ENCODE results near the gene RNF150. TPM values are rescaled to one million over a fixed set of nuclear protein-coding genes. Genes with fewer than 3 reads are reported as not detected.

Gene RNF150
- total and polyA plus RNA-seq, 7 donors, result 0.46 to 69.0 (median 53.2) TPM

GRCh38 chr4:141090473-141090872 lies 42.8 kb downstream of the RNF150 start:
- H3K36me3 ChIP-seq, result no peaks in the 10 kb centered on the region
- no peak for DNase-seq
- intact Hi-C loops (cut with DNase I), result no loop called here
- WGBS, 2 donors, result 29 to 44% methylated on average over 3 of the region's 3 CpGs
- no peak for TF ChIP-seq POLR2AphosphoS5 (IDR thresholded peaks at IDR 0.05)
- TF ChIP-seq POLR2A (IDR thresholded peaks at IDR 0.05), result no peak
- no peak for TF ChIP-seq EP300 (IDR thresholded peaks at IDR 0.05)
- no peak for TF ChIP-seq CTCF (IDR thresholded peaks at IDR 0.05)
- peaks cover 0 to 4% (median 0%) of the 10 kb centered on the region in 4 donors for H3K4me1 ChIP-seq
- H3K9me3 ChIP-seq, result peaks cover 0 to 2% (median 1%) of the 10 kb centered on the region in 4 donors
- H3K27me3 ChIP-seq, result no peaks in the 10 kb centered on the region
- H3K4me3 ChIP-seq, result no peak overlapping the region
- H3K27ac ChIP-seq, result no peak overlapping the region

- TF ChIP-seq CTCF (IDR thresholded peaks at IDR 0.05), result no peak
- TF ChIP-seq POLR2A (IDR thresholded peaks at IDR 0.05), result no peak
- TF ChIP-seq EP300 (IDR thresholded peaks at IDR 0.05), result no peak
- TF ChIP-seq POLR2AphosphoS5 (IDR thresholded peaks at IDR 0.05), result no peak
- intact Hi-C loops (cut with DNase I), result no loop called here
- Histone ChIP-seq H3K4me3 (peak overlapping the region in 3 of 4 donors; percentile 11 to 27 (median 23)), H3K36me3 (no peaks in the 10 kb centered on the region), H3K4me1 (peaks cover 0 to 59% (median 25%) of the 10 kb centered on the region in 4 donors), H3K9me3 (no peaks in the 10 kb centered on the region), H3K27ac (peak overlapping the region; percentile 55 to 62 (median 59)), H3K27me3 (no peaks in the 10 kb centered on the region)
- 52 to 69% methylated on average over 9 of the region's 9 CpGs for WGBS, 2 donors
- no peak for DNase-seq
Measured at GRCh38 chr4:141081921-141082395, 51.3 kb downstream of the RNF150 start.

- no peaks in the 10 kb centered on the region for H3K9me3 ChIP-seq
- no peak overlapping the region for H3K4me3 ChIP-seq
- DNase-seq, result no peak
- peak overlapping the region in 3 of 4 donors; percentile 56 to 62 (median 62) for H3K27ac ChIP-seq
- H3K36me3 ChIP-seq, result no peaks in the 10 kb centered on the region
- TF ChIP-seq POLR2AphosphoS5 (IDR thresholded peaks at IDR 0.05) (no peak), POLR2A (IDR thresholded peaks at IDR 0.05) (no peak), EP300 (IDR thresholded peaks at IDR 0.05) (no peak), CTCF (IDR thresholded peaks at IDR 0.05) (no peak)
- 71 to 77% methylated on average over 8 of the region's 8 CpGs for WGBS, 2 donors
- H3K4me1 ChIP-seq, result peaks cover 0 to 61% (median 29%) of the 10 kb centered on the region in 4 donors
- intact Hi-C loops (cut with DNase I), result no loop called here
- no peaks in the 10 kb centered on the region for H3K27me3 ChIP-seq
Measured at GRCh38 chr4:141080668-141081067, 52.6 kb downstream of the RNF150 start.

GRCh38 chr4:141079393-141079930 lies 53.8 kb downstream of the RNF150 start:
- H3K36me3 ChIP-seq, result no peaks in the 10 kb centered on the region
- H3K27ac ChIP-seq, result peak overlapping the region in 3 of 4 donors; percentile 41 to 62 (median 61)
- H3K27me3 ChIP-seq, result no peaks in the 10 kb centered on the region
- intact Hi-C loops (cut with DNase I), result no loop called here
- H3K9me3 ChIP-seq, result no peaks in the 10 kb centered on the region
- no peak for TF ChIP-seq EP300 (IDR thresholded peaks at IDR 0.05)
- no peak for TF ChIP-seq POLR2A (IDR thresholded peaks at IDR 0.05)
- no peak for TF ChIP-seq POLR2AphosphoS5 (IDR thresholded peaks at IDR 0.05)
- TF ChIP-seq CTCF (IDR thresholded peaks at IDR 0.05), result no peak
- H3K4me3 ChIP-seq, result no peak overlapping the region
- H3K4me1 ChIP-seq, result peaks cover 0 to 72% (median 33%) of the 10 kb centered on the region in 4 donors
- WGBS, 2 donors, result 66 to 79% methylated on average over 3 of the region's 3 CpGs
- no peak for DNase-seq

GRCh38 chr4:141078871-141079270 lies 54.4 kb downstream of the RNF150 start:
- DNase-seq, result no peak
- no peaks in the 10 kb centered on the region for H3K36me3 ChIP-seq
- no peaks in the 10 kb centered on the region for H3K9me3 ChIP-seq
- H3K4me3 ChIP-seq, result no peak overlapping the region
- H3K4me1 ChIP-seq, result peaks cover 0 to 72% (median 35%) of the 10 kb centered on the region in 4 donors
- no peaks in the 10 kb centered on the region for H3K27me3 ChIP-seq
- no peak for TF ChIP-seq POLR2AphosphoS5 (IDR thresholded peaks at IDR 0.05)
- no peak for TF ChIP-seq EP300 (IDR thresholded peaks at IDR 0.05)
- no peak for TF ChIP-seq POLR2A (IDR thresholded peaks at IDR 0.05)
- no peak for TF ChIP-seq CTCF (IDR thresholded peaks at IDR 0.05)
- intact Hi-C loops (cut with DNase I), result no loop called here
- H3K27ac ChIP-seq, result peak overlapping the region in 2 of 4 donors; percentile 61 to 62

Measured in sigmoid colon (tissue), 7 donors.